ENCODE data around the gene MAGIX. TPM values are rescaled to one million over a fixed set of nuclear protein-coding genes. Genes with fewer than 3 reads are reported as not detected.

The MAGIX gene
- total RNA-seq, 1 experiment from 2014 or later = 1.9 TPM

DNA sequence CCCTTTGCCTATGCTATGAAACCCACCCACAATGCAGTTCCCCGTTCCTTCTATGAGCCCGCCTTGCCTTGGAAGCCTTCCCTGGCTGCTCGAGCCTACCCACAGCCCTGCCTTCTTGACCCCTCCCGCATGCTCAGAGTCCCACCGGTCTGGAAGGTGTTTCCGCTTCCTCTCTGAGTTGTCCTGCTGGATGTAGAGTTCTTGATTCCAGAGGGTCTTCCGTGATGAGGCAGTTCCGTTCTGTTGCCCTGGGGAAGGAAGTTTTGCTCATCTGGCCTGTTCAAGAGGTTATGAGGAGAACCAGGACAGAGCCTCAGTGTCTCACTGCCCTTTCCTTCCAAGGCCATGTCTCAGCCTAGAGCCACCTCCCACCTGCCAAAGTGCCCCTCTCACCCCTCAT is 46.5 kb upstream of the MAGIX start:
- Histone ChIP-seq H2BK5ac (ENCODE audit: insufficient read length, low read length) (no peak overlapping the region), H3K79me2 (ENCODE audit: insufficient read depth, low read length) (no peaks in the 10 kb centered on the region), H4K8ac (replicated peaks; ENCODE audit: insufficient read length, low read depth, low read length) (no peak overlapping the region), H3T11ph (ENCODE audit: low read length) (no peak overlapping the region), H2BK12ac (ENCODE audit: insufficient read length, low read depth, low read length) (no peak overlapping the region), H3K4me1 (ENCODE audit: insufficient read depth, low read length) (no peaks in the 10 kb centered on the region), H3K4ac (ENCODE audit: low read depth, low read length) (no peak overlapping the region), H4K5ac (ENCODE audit: insufficient read length, low read depth, low read length) (no peak overlapping the region), H2AFZ (ENCODE audit: low read length) (no peak overlapping the region), H2BK120ac (ENCODE audit: low read depth, low read length, poor library complexity, severe bottlenecking) (no peak overlapping the region), H3K27me3 (ENCODE audit: insufficient read depth, low read length) (no peaks in the 10 kb centered on the region), H2BK20ac (ENCODE audit: low read depth, low read length, poor library complexity, severe bottlenecking) (no peak overlapping the region), H3K4me2 (ENCODE audit: insufficient read depth, insufficient read length, low read length) (no peak overlapping the region), H4K20me1 (ENCODE audit: control insufficient read depth, insufficient read depth, insufficient read length) (no peaks in the 10 kb centered on the region), H2BK15ac (ENCODE audit: low read depth, low read length) (no peak overlapping the region), H3K56ac (ENCODE audit: insufficient read length, low read depth, low read length) (no peak overlapping the region), H3K9ac (ENCODE audit: extremely low read depth, insufficient read length, low read length) (no peak overlapping the region), H4K91ac (ENCODE audit: insufficient read length, low read depth, low read length) (no peak overlapping the region), H3K27ac (ENCODE audit: insufficient read length, low read depth, low read length) (no peak overlapping the region), H3K9me3 (ENCODE audit: control insufficient read depth, low read depth, low read length) (peaks cover under 1% of the 10 kb centered on the region), H3K14ac (ENCODE audit: insufficient read depth, low read length) (no peak overlapping the region), H3K23me2 (ENCODE audit: insufficient read length, low read depth, low read length, poor library complexity, severe bottlenecking) (no peaks in the 10 kb centered on the region), H2AK5ac (ENCODE audit: insufficient read length, low read length) (no peak overlapping the region), H3K79me1 (ENCODE audit: insufficient read depth, low read depth, low read length, poor library complexity, severe bottlenecking) (no peaks in the 10 kb centered on the region), H3K18ac (ENCODE audit: insufficient read length, low read depth, low read length) (no peak overlapping the region), H3K23ac (ENCODE audit: insufficient read length, low read depth, low read length) (no peak overlapping the region)
- Mint-ChIP-seq H3K4me3 (no peak overlapping the region), H3K36me3 (ENCODE audit: insufficient read depth in 1 of 3, low read depth in 3 of 3) (peaks cover 27 to 55% (median 47%) of the 10 kb centered on the region in 3 experiments), H3K9me3 (peaks cover 65 to 68% of the 10 kb centered on the region in 2 experiments), H3K4me1 (no peaks in the 10 kb centered on the region), H3K27ac (peak overlapping the region in 1 of 3 experiments; percentile 34; a peak in 1 of 7 replicates), H3K27me3 (ENCODE audit: low read depth) (no peaks in the 10 kb centered on the region; the same call in 1 of the 2 replicates)
- DNase-seq = no peak
- no peak for TF ChIP-seq CTCF (conservative IDR thresholded peaks at IDR 0.05)
- WGBS (ENCODE audit: extremely low coverage, insufficient read length, low lambda C conversion rate) = no CpG with 5 or more reads among the region's 8 CpGs

Measured in H9 (cell line).